GM18520 (cell line): ENCODE measurements around the gene KHDRBS2.

ENCODE experiments used
- ATAC-seq: cut with Tn5 transposase; IDR thresholded peaks from one replicate; pipeline ENCODE4 v1.9.1; 2021; ENCODE audit not compliant: unreplicated experiment

The KHDRBS2 gene

GRCh38 chr6:61640463-61640862 lies 645.6 kb downstream of the KHDRBS2 start:
- no peak for ATAC-seq
